Body of pancreas (tissue), 4 donors: Measurements from ENCODE around the gene AK2.
A peak's percentile ranks its signal among the peaks of the same experiment; 100 is the strongest.

ENCODE experiments used
- CTCF ChIP-seq, 7 experiments: fragments of 450-650 bp in 4 of 7; fragments of 200-600 bp in 3 of 7; sonication (generic) in 3 of 7; IDR thresholded peaks; one replicate each; pipeline ENCODE4 v1.5.1; 2016 to 2019; ENCODE audit warnings: antibody characterized with exemption in 7 of 7
- POLR2A ChIP-seq, 3 donors: fragments of 450-650 bp; IDR thresholded peaks; one replicate each; pipeline ENCODE4 v1.6.1; 2016; ENCODE audit warnings: antibody characterized with exemption in 3 of 3, mild to moderate bottlenecking in 2 of 3

GRCh38 chr1:32972814-32973428, 63.8 kb downstream of the AK2 start:
- TF ChIP-seq CTCF (IDR thresholded peaks at IDR 0.05) (no peak), POLR2A (IDR thresholded peaks at IDR 0.05) (peak; percentile 23 to 37 (median 35))
